OCI-LY3 (cell line): ENCODE results near the gene TBK1.

Experiments used
- EZH2phosphoT487 ChIP-seq: fragments of 200-600 bp; shearing (Covaris generic); IDR thresholded peaks from 2 replicates; pipeline ENCODE4 v1.6.1; 2018; ENCODE audit warnings: antibody characterized with exemption, mixed run types, low read depth
- TF ChIP-seq, protein P1 (sequence below): fragments of 200-600, 300-600 bp; sonication (generic); IDR thresholded peaks from 2 replicates; pipeline ENCODE4 v1.5.1; 2014; ENCODE audit warnings: antibody characterized with exemption, low read length, low read depth

DNA sequence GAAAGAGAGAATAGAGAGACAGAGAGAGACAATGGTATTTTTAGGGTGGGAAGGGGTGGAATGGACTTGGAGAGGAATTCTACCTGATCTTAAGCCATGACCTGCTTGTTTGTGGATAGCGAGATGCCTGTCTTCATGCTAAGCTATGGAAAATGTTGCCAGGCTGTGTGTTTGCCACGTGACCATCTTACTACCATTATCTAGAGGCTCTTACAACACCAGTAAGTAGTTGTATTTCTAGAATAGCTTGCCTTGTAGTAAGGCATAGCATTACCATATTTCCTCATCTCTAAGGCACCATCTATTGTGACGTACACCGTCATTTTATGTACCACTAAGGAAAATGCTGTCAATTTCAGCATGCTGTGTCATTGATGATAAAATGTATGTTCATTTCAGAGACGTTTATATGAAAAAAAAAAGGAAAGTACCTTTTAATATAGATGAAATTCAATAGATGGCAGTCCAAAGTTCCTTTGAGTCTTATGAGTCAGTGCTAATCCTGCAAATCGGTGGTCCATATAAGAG, 82.8 kb downstream of the TBK1 start:
- TF ChIP-seq, protein P1, sequence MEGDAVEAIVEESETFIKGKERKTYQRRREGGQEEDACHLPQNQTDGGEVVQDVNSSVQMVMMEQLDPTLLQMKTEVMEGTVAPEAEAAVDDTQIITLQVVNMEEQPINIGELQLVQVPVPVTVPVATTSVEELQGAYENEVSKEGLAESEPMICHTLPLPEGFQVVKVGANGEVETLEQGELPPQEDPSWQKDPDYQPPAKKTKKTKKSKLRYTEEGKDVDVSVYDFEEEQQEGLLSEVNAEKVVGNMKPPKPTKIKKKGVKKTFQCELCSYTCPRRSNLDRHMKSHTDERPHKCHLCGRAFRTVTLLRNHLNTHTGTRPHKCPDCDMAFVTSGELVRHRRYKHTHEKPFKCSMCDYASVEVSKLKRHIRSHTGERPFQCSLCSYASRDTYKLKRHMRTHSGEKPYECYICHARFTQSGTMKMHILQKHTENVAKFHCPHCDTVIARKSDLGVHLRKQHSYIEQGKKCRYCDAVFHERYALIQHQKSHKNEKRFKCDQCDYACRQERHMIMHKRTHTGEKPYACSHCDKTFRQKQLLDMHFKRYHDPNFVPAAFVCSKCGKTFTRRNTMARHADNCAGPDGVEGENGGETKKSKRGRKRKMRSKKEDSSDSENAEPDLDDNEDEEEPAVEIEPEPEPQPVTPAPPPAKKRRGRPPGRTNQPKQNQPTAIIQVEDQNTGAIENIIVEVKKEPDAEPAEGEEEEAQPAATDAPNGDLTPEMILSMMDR, result no peak
- no peak for TF ChIP-seq EZH2phosphoT487
